ENCODE data around the gene DYNC1I1. TPM values are rescaled to one million over a fixed set of nuclear protein-coding genes. Genes with fewer than 3 reads are reported as not detected.

DYNC1I1 gene
- total and polyA plus RNA-seq, 2 of the 13 experiments (the other 11 are each of a cell fraction or from before 2014, with no cell fraction given): not detected

DNA sequence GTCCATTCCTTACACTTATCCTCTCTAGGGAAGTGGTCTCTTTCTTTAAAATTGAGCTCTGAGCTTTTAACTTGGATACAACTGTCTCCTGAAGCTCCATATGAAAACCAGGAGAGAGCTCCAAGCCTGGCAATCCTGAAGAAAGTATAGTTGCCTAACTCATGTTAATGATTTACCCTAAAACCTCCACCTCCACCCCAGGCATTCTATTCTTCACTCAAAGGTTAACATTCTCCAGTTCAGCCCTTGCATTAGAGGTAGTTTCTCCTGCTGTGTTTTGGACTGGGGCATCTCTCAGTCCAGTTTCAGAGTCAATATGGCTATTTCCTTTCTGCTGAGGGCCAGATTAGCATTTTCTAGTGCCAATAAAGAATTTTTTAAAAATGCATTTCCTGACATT is 354.0 kb downstream of the DYNC1I1 start (continued):
- TF ChIP-seq, protein P1, sequence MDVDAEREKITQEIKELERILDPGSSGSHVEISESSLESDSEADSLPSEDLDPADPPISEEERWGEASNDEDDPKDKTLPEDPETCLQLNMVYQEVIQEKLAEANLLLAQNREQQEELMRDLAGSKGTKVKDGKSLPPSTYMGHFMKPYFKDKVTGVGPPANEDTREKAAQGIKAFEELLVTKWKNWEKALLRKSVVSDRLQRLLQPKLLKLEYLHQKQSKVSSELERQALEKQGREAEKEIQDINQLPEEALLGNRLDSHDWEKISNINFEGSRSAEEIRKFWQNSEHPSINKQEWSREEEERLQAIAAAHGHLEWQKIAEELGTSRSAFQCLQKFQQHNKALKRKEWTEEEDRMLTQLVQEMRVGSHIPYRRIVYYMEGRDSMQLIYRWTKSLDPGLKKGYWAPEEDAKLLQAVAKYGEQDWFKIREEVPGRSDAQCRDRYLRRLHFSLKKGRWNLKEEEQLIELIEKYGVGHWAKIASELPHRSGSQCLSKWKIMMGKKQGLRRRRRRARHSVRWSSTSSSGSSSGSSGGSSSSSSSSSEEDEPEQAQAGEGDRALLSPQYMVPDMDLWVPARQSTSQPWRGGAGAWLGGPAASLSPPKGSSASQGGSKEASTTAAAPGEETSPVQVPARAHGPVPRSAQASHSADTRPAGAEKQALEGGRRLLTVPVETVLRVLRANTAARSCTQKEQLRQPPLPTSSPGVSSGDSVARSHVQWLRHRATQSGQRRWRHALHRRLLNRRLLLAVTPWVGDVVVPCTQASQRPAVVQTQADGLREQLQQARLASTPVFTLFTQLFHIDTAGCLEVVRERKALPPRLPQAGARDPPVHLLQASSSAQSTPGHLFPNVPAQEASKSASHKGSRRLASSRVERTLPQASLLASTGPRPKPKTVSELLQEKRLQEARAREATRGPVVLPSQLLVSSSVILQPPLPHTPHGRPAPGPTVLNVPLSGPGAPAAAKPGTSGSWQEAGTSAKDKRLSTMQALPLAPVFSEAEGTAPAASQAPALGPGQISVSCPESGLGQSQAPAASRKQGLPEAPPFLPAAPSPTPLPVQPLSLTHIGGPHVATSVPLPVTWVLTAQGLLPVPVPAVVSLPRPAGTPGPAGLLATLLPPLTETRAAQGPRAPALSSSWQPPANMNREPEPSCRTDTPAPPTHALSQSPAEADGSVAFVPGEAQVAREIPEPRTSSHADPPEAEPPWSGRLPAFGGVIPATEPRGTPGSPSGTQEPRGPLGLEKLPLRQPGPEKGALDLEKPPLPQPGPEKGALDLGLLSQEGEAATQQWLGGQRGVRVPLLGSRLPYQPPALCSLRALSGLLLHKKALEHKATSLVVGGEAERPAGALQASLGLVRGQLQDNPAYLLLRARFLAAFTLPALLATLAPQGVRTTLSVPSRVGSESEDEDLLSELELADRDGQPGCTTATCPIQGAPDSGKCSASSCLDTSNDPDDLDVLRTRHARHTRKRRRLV (CRISPR knock-in tag; IDR thresholded peaks at IDR 0.05): no peak
- TF ChIP-seq, protein P2, sequence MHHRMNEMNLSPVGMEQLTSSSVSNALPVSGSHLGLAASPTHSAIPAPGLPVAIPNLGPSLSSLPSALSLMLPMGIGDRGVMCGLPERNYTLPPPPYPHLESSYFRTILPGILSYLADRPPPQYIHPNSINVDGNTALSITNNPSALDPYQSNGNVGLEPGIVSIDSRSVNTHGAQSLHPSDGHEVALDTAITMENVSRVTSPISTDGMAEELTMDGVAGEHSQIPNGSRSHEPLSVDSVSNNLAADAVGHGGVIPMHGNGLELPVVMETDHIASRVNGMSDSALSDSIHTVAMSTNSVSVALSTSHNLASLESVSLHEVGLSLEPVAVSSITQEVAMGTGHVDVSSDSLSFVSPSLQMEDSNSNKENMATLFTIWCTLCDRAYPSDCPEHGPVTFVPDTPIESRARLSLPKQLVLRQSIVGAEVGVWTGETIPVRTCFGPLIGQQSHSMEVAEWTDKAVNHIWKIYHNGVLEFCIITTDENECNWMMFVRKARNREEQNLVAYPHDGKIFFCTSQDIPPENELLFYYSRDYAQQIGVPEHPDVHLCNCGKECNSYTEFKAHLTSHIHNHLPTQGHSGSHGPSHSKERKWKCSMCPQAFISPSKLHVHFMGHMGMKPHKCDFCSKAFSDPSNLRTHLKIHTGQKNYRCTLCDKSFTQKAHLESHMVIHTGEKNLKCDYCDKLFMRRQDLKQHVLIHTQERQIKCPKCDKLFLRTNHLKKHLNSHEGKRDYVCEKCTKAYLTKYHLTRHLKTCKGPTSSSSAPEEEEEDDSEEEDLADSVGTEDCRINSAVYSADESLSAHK (CRISPR knock-in tag; IDR thresholded peaks at IDR 0.05; ENCODE audit: borderline replicate concordance): no peak
- TF ChIP-seq ZC3H4 (CRISPR knock-in tag; IDR thresholded peaks at IDR 0.05; ENCODE audit: borderline replicate concordance): no peak
- TF ChIP-seq ZNF510 (CRISPR knock-in tag; IDR thresholded peaks at IDR 0.05; ENCODE audit: low read depth): no peak
- TF ChIP-seq SIX4 (CRISPR knock-in tag; IDR thresholded peaks at IDR 0.05): no peak
- no peak for TF ChIP-seq NCOR1 (IDR thresholded peaks at IDR 0.05; ENCODE audit: borderline replicate concordance, low read length)
- no peak for TF ChIP-seq ZNF607 (CRISPR knock-in tag; IDR thresholded peaks at IDR 0.05; ENCODE audit: borderline replicate concordance)
- no peak for TF ChIP-seq ZNF18 (CRISPR knock-in tag; IDR thresholded peaks at IDR 0.05; ENCODE audit: insufficient replicate concordance)
- TF ChIP-seq ZNF101 (CRISPR knock-in tag; IDR thresholded peaks at IDR 0.05; ENCODE audit: borderline replicate concordance, low read depth): no peak
- TF ChIP-seq IRF1 (CRISPR knock-in tag; IDR thresholded peaks at IDR 0.05; ENCODE audit: low read depth): no peak
- no peak for TF ChIP-seq CCDC6 (CRISPR knock-in tag; IDR thresholded peaks at IDR 0.05)
- TF ChIP-seq SOX6 (IDR thresholded peaks at IDR 0.05): no peak
- peak; percentile 49; the same call in 1 of the 2 replicates for TF ChIP-seq SOX6 (CRISPR knock-in tag; IDR thresholded peaks at IDR 0.05)
- 0 out of 2 replicates have a peak, but pooled peaks have one; percentile 25 for TF ChIP-seq ARID5B (CRISPR knock-in tag; IDR thresholded peaks at IDR 0.05)
- TF ChIP-seq ZNF335 (CRISPR knock-in tag; IDR thresholded peaks at IDR 0.05): no peak

Data from HepG2 (cell line).